Left lung (tissue), 10 donors: ENCODE data around the gene SAMD14. TPM values are rescaled to one million over a fixed set of nuclear protein-coding genes. Genes with fewer than 3 reads are reported as not detected.
A peak's percentile ranks its signal among the peaks of the same experiment; 100 is the strongest.

Experiments used
- ATAC-seq: fragments of 200-7000 bp; cut with Tn5 transposase; one replicate; pipeline ENCODE4 v1.9.1; 2020; ENCODE audit warnings: moderate library complexity
- DNase-seq, 4 donors: peaks; one replicate each; pipeline ENCODE4 v3.0.0-alpha.2; 2013 to 2020
- H3K27ac ChIP-seq, 2 donors: fragments of 200-600 bp; sonication (generic) in 1 of 2; one replicate each; pipeline versions ENCODE4 v1.5.0 to v1.8.0; 2020 to 2021
- H3K27me3 ChIP-seq, 2 donors: fragments of 200-600 bp; sonication (generic) in 1 of 2; one replicate each; pipeline versions ENCODE4 v1.5.0 to v1.8.0; 2020 to 2021
- H3K36me3 ChIP-seq, 2 donors: fragments of 200-600 bp; sonication (generic) in 1 of 2; one replicate each; pipeline versions ENCODE4 v1.5.0 to v1.8.0; 2020 to 2021
- H3K4me1 ChIP-seq, 2 donors: fragments of 200-600 bp; one replicate each; pipeline ENCODE4 v1.8.0; 2021
- H3K4me3 ChIP-seq, 2 donors: fragments of 200-600 bp; sonication (generic) in 1 of 2; one replicate each; pipeline versions ENCODE4 v1.5.0 to v1.8.0; 2020 to 2021; ENCODE audit warnings: mild to moderate bottlenecking in 1 of 2
- H3K9me3 ChIP-seq, 2 donors: fragments of 200-600 bp; sonication (generic) in 1 of 2; one replicate each; pipeline versions ENCODE4 v1.5.0 to v1.8.0; 2020 to 2021
- CTCF ChIP-seq, 2 donors: fragments of 200-600 bp; sonication (generic) in 1 of 2; IDR thresholded peaks; one replicate each; pipeline versions ENCODE4 v1.5.0 to v1.8.0; 2021; ENCODE audit warnings: antibody characterized with exemption in 2 of 2
- intact Hi-C, 2 donors: fragments of 100-400 bp; cut with DNase I; formaldehyde crosslinking; loops; one replicate each; pipeline versions ENCODE4 v1.11.2 to v1.14.2; 2022
- polyA plus RNA-seq, 6 donors: library from polyadenylated mRNA; unstranded; fragments of 120-200 nt; gene quantifications; one replicate each; pipeline ENCODE4 v1.2.1, GENCODE V29; 2013; ENCODE audit not compliant: insufficient read length in 6 of 6
- total RNA-seq, 2 donors: library from RNA; stranded (reverse); fragmentation: NEBNext Ultra II Directional; extraction: Animal tissue kit (Norgen Biotek cat#: 25700); gene quantifications; one replicate each; pipeline ENCODE4 v1.2.1, GENCODE V29; 2021
- donor health status: DM: no; HTN: yes; CAD: no.
- donor health status: DM: no; HTN: no; CAD: no.

SAMD14 gene
- total and polyA plus RNA-seq, 8 donors, result 8.4 to 21.6 (median 15.8) TPM

GRCh38 chr17:50176559-50177357, 46.8 kb upstream of the SAMD14 start:
- Histone ChIP-seq H3K27me3 (no peaks in the 10 kb centered on the region), H3K9me3 (no peaks in the 10 kb centered on the region), H3K4me1 (peaks cover 11 to 24% of the 10 kb centered on the region in 2 donors), H3K27ac (peak overlapping the region in 1 of 2 donors; percentile 16), H3K4me3 (no peak overlapping the region), H3K36me3 (no peaks in the 10 kb centered on the region)
- DNase-seq (peak in 1 of 4 donors; percentile 47), ATAC-seq (no peak)
- TF ChIP-seq CTCF (IDR thresholded peaks at IDR 0.05), result no peak
- intact Hi-C loops, result no loop called here

DNA sequence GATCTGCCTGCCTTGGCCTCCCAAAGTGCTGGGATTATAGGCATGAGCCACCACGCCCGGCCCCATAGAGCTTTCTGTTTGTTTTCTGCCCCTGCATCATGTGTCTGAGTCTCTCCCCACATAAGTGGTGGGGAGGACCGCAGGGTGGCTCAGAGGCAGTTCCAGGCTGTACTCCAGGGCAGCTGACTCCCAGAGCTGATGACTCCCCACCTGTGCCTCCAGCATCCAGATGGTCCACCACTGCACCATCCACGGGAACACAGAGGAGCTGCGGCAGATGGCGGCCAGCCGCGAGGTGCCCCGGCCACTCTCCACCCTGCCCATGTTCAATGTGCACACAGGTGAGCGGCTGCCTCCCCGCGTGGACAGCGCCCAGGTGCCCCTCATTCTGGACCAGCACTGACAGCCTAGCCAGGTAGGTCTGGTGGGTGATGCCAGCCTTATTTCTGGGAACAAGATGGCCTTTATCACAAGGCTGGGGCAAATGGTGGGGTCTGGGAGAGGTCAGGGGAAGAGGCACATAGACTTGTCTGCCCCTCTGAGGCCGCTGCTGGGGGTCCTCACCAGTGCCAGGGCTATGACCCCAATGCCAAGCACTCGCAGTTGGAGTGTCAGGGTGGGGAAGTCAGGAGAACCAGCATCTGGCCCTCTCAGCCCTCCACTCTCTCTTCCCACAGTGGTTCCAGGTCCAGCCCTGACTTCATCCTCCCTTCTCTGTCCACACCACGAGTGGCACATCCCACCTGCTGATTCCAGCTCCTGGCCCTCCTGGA, 45.3 kb upstream of the SAMD14 start:
- DNase-seq, result peak in 1 of 4 donors; percentile 71
- Histone ChIP-seq H3K36me3 (no peaks in the 10 kb centered on the region), H3K4me3 (no peak overlapping the region), H3K27ac (no peak overlapping the region), H3K9me3 (no peaks in the 10 kb centered on the region), H3K27me3 (no peaks in the 10 kb centered on the region), H3K4me1 (peaks cover 11 to 24% of the 10 kb centered on the region in 2 donors)
- TF ChIP-seq CTCF (IDR thresholded peaks at IDR 0.05), result no peak
- intact Hi-C loops, result no loop called here
- ATAC-seq, result no peak

DNA sequence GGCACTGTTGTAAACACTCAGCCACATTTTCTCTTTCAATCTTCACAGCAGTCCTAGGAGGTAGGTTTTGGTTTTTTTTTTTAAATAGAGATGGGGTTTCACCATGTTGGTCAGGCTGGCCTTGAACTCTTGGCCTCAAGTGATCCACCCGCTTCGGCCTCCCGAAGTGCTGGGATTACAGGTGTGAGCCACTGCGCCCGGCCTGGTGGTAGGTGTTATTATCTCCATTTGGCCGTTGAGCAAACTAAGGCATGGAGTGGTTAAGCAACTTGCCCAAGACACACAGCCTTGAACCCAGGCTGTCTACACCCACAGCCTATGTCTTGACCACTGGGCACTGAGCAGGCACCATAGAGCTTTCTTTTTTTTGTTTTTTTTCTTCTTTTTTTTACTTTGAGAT, 44.5 kb upstream of the SAMD14 start:
- no peaks in the 10 kb centered on the region for H3K27me3 ChIP-seq
- intact Hi-C loops, result no loop called here
- no peak overlapping the region for H3K27ac ChIP-seq
- no peak for TF ChIP-seq CTCF (IDR thresholded peaks at IDR 0.05)
- no peaks in the 10 kb centered on the region for H3K36me3 ChIP-seq
- H3K9me3 ChIP-seq, result no peaks in the 10 kb centered on the region
- peaks cover 11 to 24% of the 10 kb centered on the region in 2 donors for H3K4me1 ChIP-seq
- DNase-seq (peak in 1 of 4 donors; percentile 17), ATAC-seq (no peak)
- no peak overlapping the region for H3K4me3 ChIP-seq

GRCh38 chr17:50173335-50173941, 43.5 kb upstream of the SAMD14 start:
- H3K4me3 ChIP-seq, result no peak overlapping the region
- peak; percentile 10 for ATAC-seq
- no peaks in the 10 kb centered on the region for H3K27me3 ChIP-seq
- no peak for TF ChIP-seq CTCF (IDR thresholded peaks at IDR 0.05)
- peak in 2 of 4 donors; percentile 24 to 33 for DNase-seq
- no peaks in the 10 kb centered on the region for H3K36me3 ChIP-seq
- intact Hi-C loops, result no loop called here
- peaks cover 9 to 18% of the 10 kb centered on the region in 2 donors for H3K4me1 ChIP-seq
- H3K9me3 ChIP-seq, result no peaks in the 10 kb centered on the region
- peak overlapping the region in 1 of 2 donors; percentile 62 for H3K27ac ChIP-seq

GRCh38 chr17:50172936-50173334, 43.0 kb upstream of the SAMD14 start:
- Histone ChIP-seq H3K27ac (peak overlapping the region in 1 of 2 donors; percentile 62), H3K4me1 (peaks cover 4 to 13% of the 10 kb centered on the region in 2 donors), H3K9me3 (no peaks in the 10 kb centered on the region), H3K27me3 (peaks cover 0 to 5% of the 10 kb centered on the region in 2 donors), H3K4me3 (no peak overlapping the region), H3K36me3 (no peaks in the 10 kb centered on the region)
- intact Hi-C loops, result no loop called here
- no peak for ATAC-seq
- no peak for TF ChIP-seq CTCF (IDR thresholded peaks at IDR 0.05)
- DNase-seq, result no peak
